ENCODE measurements around the gene MKS1.

Gene MKS1

DNA sequence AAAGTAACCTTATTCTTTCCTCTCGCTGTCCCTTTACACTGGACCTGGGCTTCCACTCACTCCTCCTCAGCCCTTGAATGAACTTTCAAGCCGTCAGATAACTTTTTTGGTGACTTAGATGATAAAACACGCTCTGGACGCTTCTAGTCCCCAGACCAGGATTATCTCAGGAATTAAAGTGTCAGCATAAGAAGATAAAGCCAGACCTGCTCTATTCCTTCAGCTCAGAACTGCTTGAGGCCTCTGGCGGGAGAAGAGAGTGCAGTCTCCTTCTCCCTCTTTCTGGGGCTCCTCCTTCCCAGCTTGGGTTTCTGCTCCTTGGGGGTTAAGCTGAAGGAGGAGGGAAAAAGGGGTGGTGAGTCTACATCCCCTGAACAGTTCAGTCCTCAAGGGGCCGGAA lies 25.9 kb upstream of the MKS1 start:
- DNase-seq (ENCODE audit: low read depth in 2 of 2) = no peak

GRCh38 chr17:58242171-58242784 lies 23.2 kb upstream of the MKS1 start:
- no peak for DNase-seq (ENCODE audit: low read depth in 2 of 2)

DNA sequence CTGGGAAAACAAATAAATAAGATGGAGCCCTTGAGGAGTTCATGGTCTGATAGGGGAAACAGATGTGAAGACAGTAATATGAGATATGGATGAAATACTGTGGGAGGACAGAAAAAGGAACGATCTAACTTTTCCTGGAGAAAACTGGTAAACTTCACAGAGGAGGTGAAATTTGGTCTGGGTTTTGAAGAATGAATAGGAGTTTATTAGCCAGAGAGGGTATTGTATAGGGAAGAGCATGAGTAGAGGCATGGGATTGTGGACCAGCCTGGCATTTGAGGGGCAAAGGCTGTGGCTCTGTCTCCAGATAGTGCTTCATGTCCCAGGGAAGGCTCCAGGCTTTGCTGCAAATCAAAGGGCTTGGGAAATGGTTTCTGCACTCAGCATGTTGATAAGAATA lies 20.9 kb upstream of the MKS1 start:
- DNase-seq (ENCODE audit: low read depth in 2 of 2) = no peak

- no peak for DNase-seq (ENCODE audit: low read depth in 2 of 2)
These were observed 19.1 kb upstream of the MKS1 start, which contains the start of gene LPO for GRCh38 chr17:58238147-58238634. LPO (plus strand) TSS chr17:58238584; CDS start chr17:58242980, 4,396 bp downstream.

- no peak for DNase-seq (ENCODE audit: low read depth in 2 of 2)
These were observed 17.3 kb upstream of the MKS1 start for GRCh38 chr17:58236394-58236793.

DNA sequence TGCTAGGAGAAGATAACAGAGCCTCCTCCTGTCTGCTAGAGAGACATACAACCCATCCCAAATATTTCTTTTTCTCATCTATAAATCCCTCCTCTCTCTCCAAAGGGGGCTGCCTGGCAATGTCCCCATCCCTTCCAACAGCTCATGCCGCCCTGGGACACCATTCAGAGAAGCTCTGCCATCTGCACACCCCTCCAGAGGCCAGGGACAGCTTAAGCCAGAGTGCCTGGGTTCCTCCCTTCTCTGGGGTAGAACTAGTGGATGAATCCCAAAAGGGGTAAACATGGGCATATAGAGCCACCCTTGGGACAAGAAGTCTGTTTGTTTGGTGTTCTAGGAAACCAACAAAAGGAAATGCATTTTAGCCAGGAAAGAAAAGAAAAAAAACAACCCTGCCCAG lies 16.8 kb upstream of the MKS1 start:
- no peak for DNase-seq (ENCODE audit: low read depth in 2 of 2)

GRCh38 chr17:58234512-58234911 lies 15.5 kb upstream of the MKS1 start:
- DNase-seq (ENCODE audit: low read depth in 2 of 2) = no peak

DNA sequence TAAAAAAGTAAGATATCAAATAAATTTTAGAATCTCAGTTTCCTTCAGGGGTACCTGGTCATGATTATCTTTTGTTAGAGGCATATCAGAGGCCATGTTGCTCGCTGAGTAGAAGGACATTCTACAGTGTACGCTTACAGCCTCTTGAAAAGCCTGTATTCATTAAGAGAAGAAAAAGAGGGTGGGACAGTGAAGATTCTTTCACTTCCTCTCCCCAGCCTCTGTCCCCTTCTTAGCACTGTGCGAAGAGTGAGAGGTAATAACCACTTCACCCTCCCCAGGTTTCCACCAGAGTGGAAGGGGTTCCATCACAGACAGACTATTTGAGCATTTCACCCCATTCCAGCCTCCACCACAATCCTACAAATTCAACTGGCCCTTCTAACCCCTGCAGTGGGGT lies 14.5 kb upstream of the MKS1 start:
- no peak for DNase-seq (ENCODE audit: low read depth in 2 of 2)

DNA sequence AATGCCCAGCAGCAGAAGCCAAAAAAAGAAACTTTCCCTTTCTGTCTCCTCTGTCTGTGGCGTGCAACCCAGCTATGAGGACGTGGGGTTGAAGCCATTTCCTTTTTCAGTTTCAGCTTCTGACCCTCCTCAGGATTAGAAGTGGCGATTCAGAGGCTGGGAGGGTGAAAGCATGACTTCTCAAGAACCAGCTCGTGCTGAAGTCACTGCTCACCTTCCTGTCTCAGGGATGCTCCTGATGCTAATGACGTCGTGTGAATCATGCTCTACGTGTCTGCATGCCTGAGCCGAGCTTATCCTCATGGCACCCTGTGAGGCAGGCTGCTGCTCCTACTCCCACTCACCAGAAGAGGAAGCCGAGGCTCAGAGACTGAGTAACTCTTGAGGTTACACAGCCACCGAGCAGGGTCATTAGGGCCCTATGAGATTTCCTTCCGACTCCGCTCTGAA lies 13.7 kb upstream of the MKS1 start:
- DNase-seq (ENCODE audit: low read depth in 2 of 2) = no peak

GRCh38 chr17:58231641-58232040 lies 12.6 kb upstream of the MKS1 start:
- no peak for DNase-seq (ENCODE audit: low read depth in 2 of 2)

- no peak for DNase-seq (ENCODE audit: low read depth in 2 of 2)
These were observed 10.8 kb upstream of the MKS1 start for GRCh38 chr17:58229881-58230280.

DNA sequence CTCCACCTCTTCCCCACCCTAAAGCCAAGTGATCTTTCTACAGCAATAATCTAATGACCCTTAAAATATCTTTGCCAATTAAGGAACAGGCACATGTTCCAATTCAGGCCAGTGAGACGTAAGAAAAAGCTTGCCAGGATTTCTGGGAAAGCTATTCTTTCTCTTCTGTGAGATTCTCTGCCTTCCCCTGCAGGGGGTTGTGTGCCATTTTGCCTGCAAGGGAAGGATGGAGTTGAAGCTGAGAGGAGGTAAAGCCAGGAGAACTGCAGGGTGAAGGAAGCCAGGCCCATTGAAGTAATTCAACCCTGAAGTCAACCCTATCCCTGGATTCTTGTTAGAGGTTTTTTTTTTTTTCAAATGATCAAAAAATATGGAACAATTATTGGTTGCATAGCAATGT lies 10.3 kb upstream of the MKS1 start:
- DNase-seq (ENCODE audit: low read depth in 2 of 2) = no peak

DNA sequence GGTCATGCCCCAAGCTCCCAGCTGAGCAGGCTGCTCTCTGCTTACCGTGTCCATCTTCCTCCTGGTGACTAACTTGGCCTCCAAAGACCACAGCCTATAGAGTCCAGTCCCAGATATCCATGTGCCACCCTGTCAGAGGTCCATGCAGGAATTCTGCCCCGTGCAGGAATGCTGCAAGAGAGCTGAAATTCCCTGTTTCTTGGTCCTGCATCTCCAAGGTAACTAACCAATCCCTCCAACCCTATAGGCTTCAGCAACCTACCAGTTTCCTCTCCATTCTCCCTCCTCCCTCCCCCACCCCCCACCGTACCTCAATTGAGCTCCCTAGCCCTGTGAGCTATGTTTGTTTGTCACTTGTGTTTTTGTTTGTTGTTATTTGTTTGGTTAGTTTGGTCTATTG lies 9.6 kb upstream of the MKS1 start:
- no peak for DNase-seq (ENCODE audit: low read depth in 2 of 2)

- DNase-seq (ENCODE audit: low read depth in 2 of 2) = no peak
These were observed 8.7 kb upstream of the MKS1 start for GRCh38 chr17:58227733-58228132.

GRCh38 chr17:58224315-58224714 lies 5.3 kb upstream of the MKS1 start:
- no peak for DNase-seq (ENCODE audit: low read depth in 2 of 2)

DNA sequence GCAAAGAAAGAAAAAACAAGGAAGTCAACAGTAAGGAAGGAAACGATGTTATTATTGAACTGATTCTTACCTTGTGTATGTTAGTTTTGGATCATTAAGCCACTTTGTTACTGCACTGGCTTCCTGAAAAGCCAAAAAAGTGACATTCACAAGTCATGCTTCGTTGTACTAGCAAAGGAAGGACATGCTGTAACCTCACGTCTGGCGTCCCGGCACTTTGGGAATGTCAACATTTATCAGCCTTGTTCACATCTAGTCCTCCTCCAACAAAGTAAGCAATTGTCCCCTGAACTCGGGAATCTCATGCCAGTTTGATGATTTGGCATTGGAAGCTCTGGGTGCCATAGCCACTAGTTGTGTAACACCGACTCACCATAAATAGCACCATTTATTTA lies 731 bp upstream of the MKS1 start:
- DNase-seq (ENCODE audit: low read depth in 2 of 2) = no peak

- no peak for DNase-seq (ENCODE audit: low read depth in 2 of 2)
These were observed 1.3 kb downstream of the MKS1 start for GRCh38 chr17:58217766-58218165.

- DNase-seq (ENCODE audit: low read depth in 2 of 2) = no peak
These were observed 3.4 kb downstream of the MKS1 start for GRCh38 chr17:58215685-58216084.

GRCh38 chr17:58210922-58211321 lies 8.1 kb downstream of the MKS1 start:
- DNase-seq (ENCODE audit: low read depth in 2 of 2) = no peak

- DNase-seq (ENCODE audit: low read depth in 2 of 2) = no peak
These were observed 10.7 kb downstream of the MKS1 start for GRCh38 chr17:58208344-58208743.

GRCh38 chr17:58207451-58207850 lies 11.6 kb downstream of the MKS1 start:
- DNase-seq (ENCODE audit: low read depth in 2 of 2) = no peak

DNA sequence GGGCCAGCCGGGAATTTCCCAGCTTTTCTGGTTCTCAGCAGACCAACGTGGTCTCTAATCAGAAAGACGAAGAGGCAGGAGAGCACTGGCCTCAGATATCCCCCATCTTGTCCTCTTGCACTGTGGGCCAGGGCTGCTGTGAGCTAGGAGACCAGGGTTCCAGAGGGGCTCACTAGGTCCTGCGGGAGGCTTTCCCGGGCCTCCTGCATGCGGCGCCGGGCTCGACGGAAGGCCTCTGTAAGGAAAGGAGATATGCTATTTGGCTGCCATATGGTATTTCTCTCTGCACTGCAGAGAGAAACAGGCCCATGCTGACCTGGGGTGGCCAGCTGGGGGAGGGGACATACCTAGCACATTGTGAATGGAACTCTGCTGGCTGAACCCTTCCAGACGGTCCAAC lies 13.1 kb downstream of the MKS1 start:
- no peak for DNase-seq (ENCODE audit: low read depth in 2 of 2)

GRCh38 chr17:58204796-58205195 lies 14.3 kb downstream of the MKS1 start:
- DNase-seq (ENCODE audit: low read depth in 2 of 2) = no peak

DNA sequence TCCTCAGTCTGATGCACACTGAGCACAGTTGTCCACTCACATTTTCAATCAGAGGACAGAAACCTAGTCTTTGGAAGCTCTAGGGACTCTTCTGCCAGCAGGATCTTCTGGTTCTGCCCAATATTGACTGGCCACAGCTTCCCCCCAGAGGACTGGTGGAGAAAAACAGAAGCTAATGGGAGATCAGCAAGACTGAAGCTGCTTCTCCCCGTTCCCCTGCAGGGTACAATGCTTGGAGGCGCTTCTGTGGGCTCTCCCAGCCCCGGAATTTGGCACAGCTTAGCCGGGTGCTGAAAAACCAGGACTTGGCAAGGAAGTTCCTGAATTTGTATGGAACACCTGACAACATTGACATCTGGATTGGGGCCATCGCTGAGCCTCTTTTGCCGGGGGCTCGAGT lies 16.2 kb downstream of the MKS1 start:
- DNase-seq (ENCODE audit: low read depth in 2 of 2) = no peak
